A673 (cell line): Measurements from ENCODE around the gene COL20A1. TPM values are rescaled to one million over a fixed set of nuclear protein-coding genes. Genes with fewer than 3 reads are reported as not detected.

ENCODE experiments used
- BruUV-seq: library from RNA; stranded (reverse); fragments of 400-500 nt; replicated peaks from 2 replicates; lab custom pipeline; 2021; lab: Mats Ljungman, UMichigan
- CTCF ChIA-PET: fragments of 300-600 bp; sonication (Branson Sonifier 250); formaldehyde crosslinking; loops from one replicate; lab custom pipeline; 2022; ENCODE audit warnings: antibody characterized with exemption; lab: Charles Lee
- POLR2A ChIA-PET: fragments of 300-600 bp; sonication (Branson Sonifier 250); formaldehyde crosslinking; loops from one replicate; lab custom pipeline; 2022; ENCODE audit warnings: antibody characterized with exemption; ENCODE audit not compliant: low non-redundant PET; lab: Charles Lee
- DNase-seq: peaks from one replicate; pipeline ENCODE4 v3.0.0-alpha.2; 2015; ENCODE audit warnings: low spot score
- H3K27ac ChIP-seq: fragments of 200-600 bp; sonication (generic); 2 replicates; pipeline ENCODE4 v1.5.1; 2016; ENCODE audit warnings: mixed run types, low read depth, mild to moderate bottlenecking, mixed read lengths, antibody characterized with exemption, low read length; ENCODE audit not compliant: poor library complexity, severe bottlenecking
- H3K27me3 ChIP-seq: fragments of 200-600 bp; sonication (generic); replicated peaks from 2 replicates; pipeline ENCODE4 v1.6.1; 2017; ENCODE audit warnings: mixed run types, low read depth, mild to moderate bottlenecking, mixed read lengths, antibody characterized with exemption, low read length; ENCODE audit not compliant: insufficient read depth, poor library complexity
- H3K36me3 ChIP-seq: fragments of 200-600 bp; sonication (generic); 2 replicates; pipeline ENCODE4 v1.6.1; 2016; ENCODE audit warnings: mixed run types, mild to moderate bottlenecking, mixed read lengths, antibody characterized with exemption, low read length; ENCODE audit not compliant: insufficient read depth, poor library complexity, severe bottlenecking
- H3K4me1 ChIP-seq: fragments of 200-600 bp; sonication (generic); 2 replicates; pipeline ENCODE4 v1.6.1; 2017; ENCODE audit warnings: mixed run types, mild to moderate bottlenecking, mixed read lengths, antibody characterized with exemption, low read length; ENCODE audit not compliant: insufficient read depth, poor library complexity, severe bottlenecking
- H3K4me3 ChIP-seq: fragments of 200-600 bp; sonication (generic); 2 replicates; pipeline ENCODE4 v1.5.1; 2016; ENCODE audit warnings: low read depth, mixed run types, mild to moderate bottlenecking, mixed read lengths, low read length; ENCODE audit not compliant: poor library complexity, severe bottlenecking
- H3K9me3 ChIP-seq: fragments of 200-600 bp; sonication (generic); 2 replicates; pipeline ENCODE4 v1.6.1; 2016; ENCODE audit warnings: mixed run types, low read depth, mild to moderate bottlenecking, mixed read lengths, antibody characterized with exemption, low read length; ENCODE audit not compliant: poor library complexity, severe bottlenecking
- CTCF ChIP-seq: fragments of 300-800, 200-600 bp; sonication (generic); conservative IDR thresholded peaks from 2 replicates; pipeline ENCODE4 v1.5.1; 2017; ENCODE audit warnings: low read depth, mild to moderate bottlenecking, antibody characterized with exemption, low read length, moderate library complexity, mixed read lengths
- EZH2 ChIP-seq: fragments of 200-600 bp; sonication (generic); IDR thresholded peaks from 2 replicates; pipeline ENCODE4 v1.6.1; 2017; ENCODE audit warnings: borderline replicate concordance, low read depth, mild to moderate bottlenecking, mixed read lengths, antibody characterized with exemption, low read length; ENCODE audit not compliant: poor library complexity, severe bottlenecking
- intact Hi-C: fragments of 100-400 bp; cut with micrococcal nuclease; formaldehyde crosslinking; loops from one replicate; pipeline ENCODE4 v1.10.0; 2022; ENCODE audit not compliant: unreplicated experiment
- total RNA-seq: library from RNA; stranded (reverse); gene quantifications from 2 replicates; pipeline ENCODE4 v1.2.3, GENCODE V29; 2021

The COL20A1 gene
- total RNA-seq, 1 experiment from 2014 or later, result not detected

GRCh38 chr20:63345328-63346100, 52.5 kb downstream of the COL20A1 start:
- ChIA-PET POLR2A (no interaction called here), CTCF (no interaction called here)
- BruUV-seq, result no TSS peak
- H3K27ac ChIP-seq, result no peak overlapping the region
- no peaks in the 10 kb centered on the region for H3K36me3 ChIP-seq
- H3K4me3 ChIP-seq, result no peak overlapping the region
- intact Hi-C loops, result no loop called here
- no peaks in the 10 kb centered on the region for H3K9me3 ChIP-seq
- TF ChIP-seq CTCF, result no peak
- no peak for TF ChIP-seq EZH2
- DNase-seq, result peak; percentile 38
- no peaks in the 10 kb centered on the region for H3K27me3 ChIP-seq
- peaks cover 7% of the 10 kb centered on the region for H3K4me1 ChIP-seq

GRCh38 chr20:63346131-63347080, 53.4 kb downstream of the COL20A1 start:
- no TSS peak for BruUV-seq
- peaks cover 7% of the 10 kb centered on the region for H3K4me1 ChIP-seq
- no peaks in the 10 kb centered on the region for H3K36me3 ChIP-seq
- POLR2A ChIA-PET, result no interaction called here
- no peak overlapping the region for H3K27ac ChIP-seq
- no peaks in the 10 kb centered on the region for H3K27me3 ChIP-seq
- no peak overlapping the region for H3K4me3 ChIP-seq
- CTCF ChIA-PET, result no interaction called here
- H3K9me3 ChIP-seq, result no peaks in the 10 kb centered on the region
- intact Hi-C loops, result no loop called here
- DNase-seq, result no peak
- TF ChIP-seq CTCF (no peak), EZH2 (no peak)

DNA sequence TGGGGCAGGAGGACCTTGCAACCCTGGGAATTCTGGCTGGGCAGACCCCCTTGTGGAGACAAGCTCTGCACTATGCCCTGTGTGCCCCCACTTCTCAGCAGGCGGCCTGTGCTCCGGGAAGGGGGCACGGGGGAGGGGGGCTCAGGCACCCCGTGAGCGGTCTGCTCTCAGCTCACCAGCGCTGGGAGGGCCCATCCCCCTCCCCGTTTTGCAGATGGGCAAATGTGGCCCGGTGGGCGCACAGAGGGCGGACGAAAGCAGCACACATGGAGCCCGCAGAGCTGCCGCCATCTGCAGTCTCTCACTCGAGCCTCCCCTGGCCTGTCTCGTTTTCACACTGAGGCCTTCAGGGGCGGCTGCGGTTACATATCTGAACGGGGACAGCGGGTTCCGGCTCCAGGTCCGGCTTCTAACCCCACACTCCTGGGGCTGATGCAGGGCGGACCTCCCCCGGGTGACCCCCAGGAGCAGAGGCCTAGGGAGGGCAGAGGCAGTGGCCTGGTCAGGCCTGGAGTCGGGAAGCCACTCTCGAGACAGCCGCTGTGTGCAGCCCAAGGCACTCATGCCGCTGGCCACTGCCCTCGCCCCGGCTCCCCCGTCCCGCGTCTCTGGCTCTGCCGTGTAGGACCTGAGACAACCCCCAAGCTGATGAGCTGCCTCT, 54.2 kb downstream of the COL20A1 start:
- H3K4me3 ChIP-seq, result no peak overlapping the region
- H3K4me1 ChIP-seq, result peaks cover 7% of the 10 kb centered on the region
- no peaks in the 10 kb centered on the region for H3K27me3 ChIP-seq
- intact Hi-C loops, result no loop called here
- CTCF ChIA-PET, result interaction anchor here (0.6 kb wide), 1 partner anchor 14 kb away, joined by 4 read pairs; no protein-coding TSS in a partner anchor
- BruUV-seq, result no TSS peak
- H3K27ac ChIP-seq, result no peak overlapping the region
- no peaks in the 10 kb centered on the region for H3K36me3 ChIP-seq
- H3K9me3 ChIP-seq, result no peaks in the 10 kb centered on the region
- no peak for DNase-seq
- POLR2A ChIA-PET, result no interaction called here
- TF ChIP-seq EZH2 (no peak), CTCF (no peak)
